HEK293T (cell line): ENCODE data around the gene ANGPTL7.

Experiments
- ARNT ChIP-seq: fragments of 450-650 bp; IDR thresholded peaks from 2 replicates; pipeline ENCODE4 v1.6.1; 2017; ENCODE audit warnings: mild to moderate bottlenecking
- BHLHE40 ChIP-seq: fragments of 450-650 bp; IDR thresholded peaks from 2 replicates; pipeline ENCODE4 v1.6.1; 2016; ENCODE audit warnings: mild to moderate bottlenecking, moderate library complexity, borderline replicate concordance
- ELF4 ChIP-seq: fragments of 450-650 bp; IDR thresholded peaks from 2 replicates; pipeline ENCODE4 v1.6.1; 2017; ENCODE audit warnings: antibody characterized with exemption
- FOXM1 ChIP-seq: fragments of 450-650 bp; IDR thresholded peaks from 2 replicates; pipeline ENCODE4 v1.6.1; 2017; ENCODE audit warnings: mild to moderate bottlenecking, borderline replicate concordance
- NFRKB ChIP-seq: fragments of 450-650 bp; IDR thresholded peaks from 2 replicates; pipeline ENCODE4 v1.6.1; 2016; ENCODE audit warnings: mild to moderate bottlenecking, moderate library complexity
- TARDBP ChIP-seq: fragments of 450-650 bp; IDR thresholded peaks from 2 replicates; pipeline ENCODE4 v1.6.1; 2016

DNA sequence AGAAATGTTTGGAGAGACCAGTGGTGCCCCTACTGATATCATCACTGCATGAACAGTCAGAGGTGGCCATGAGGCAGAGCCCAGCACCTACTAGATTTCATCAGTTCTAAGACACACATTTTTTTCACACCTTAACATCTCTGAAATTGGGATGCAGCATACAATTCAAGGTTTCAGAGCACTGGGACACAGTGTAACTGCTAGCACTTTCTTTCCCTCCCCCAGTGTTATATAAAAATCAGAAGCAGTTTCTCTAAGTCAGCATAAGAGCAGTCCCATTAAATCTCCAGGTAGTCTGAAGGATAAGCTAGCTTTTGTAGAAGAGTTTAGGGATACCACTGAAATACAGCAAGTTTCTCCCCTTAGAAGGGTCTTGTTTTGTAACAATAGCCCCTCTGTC is 10.0 kb upstream of the ANGPTL7 start:
- TF ChIP-seq BHLHE40 = no peak
- TF ChIP-seq ELF4 = no peak
- TF ChIP-seq ARNT = no peak
- no peak for TF ChIP-seq TARDBP
- no peak for TF ChIP-seq FOXM1
- no peak for TF ChIP-seq NFRKB
